GM18867 (cell line): ENCODE results near the gene MIA2.
"Not testable (repeated sequence)": the region's sequence is repeated elsewhere in the genome, so short reads cannot be mapped to it uniquely, and the experiment has no call there.

Experiments used
- ATAC-seq: cut with Tn5 transposase; IDR thresholded peaks from one replicate; pipeline ENCODE4 v1.9.1; 2021; ENCODE audit warnings: mild to moderate bottlenecking, moderate library complexity; ENCODE audit not compliant: unreplicated experiment

MIA2 gene

DNA sequence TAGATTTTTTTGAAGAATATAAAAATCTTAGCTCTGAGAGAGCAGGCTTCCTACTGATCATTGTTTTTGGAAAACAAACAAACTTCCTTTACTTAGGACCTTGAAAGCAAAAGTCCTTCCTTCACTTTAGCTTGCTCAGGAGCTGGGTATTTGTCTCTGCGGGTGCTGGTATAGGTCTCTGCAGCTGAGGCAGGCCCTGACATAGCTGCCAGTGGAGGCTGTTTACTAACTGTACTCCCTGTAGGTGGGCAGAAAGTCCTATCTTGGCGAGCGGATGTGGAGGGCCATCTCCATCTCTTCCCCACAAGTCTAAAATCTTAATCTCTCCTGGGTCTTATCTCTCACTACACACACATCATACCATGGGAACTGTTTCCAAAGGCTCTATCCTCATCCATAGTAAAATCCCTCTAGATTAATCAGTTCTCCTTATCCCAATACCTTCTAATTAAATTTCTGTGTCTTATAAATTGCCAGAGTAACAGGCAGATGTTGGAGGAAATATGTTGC is 4.1 kb upstream of the MIA2 start:
- ATAC-seq: no peak

DNA sequence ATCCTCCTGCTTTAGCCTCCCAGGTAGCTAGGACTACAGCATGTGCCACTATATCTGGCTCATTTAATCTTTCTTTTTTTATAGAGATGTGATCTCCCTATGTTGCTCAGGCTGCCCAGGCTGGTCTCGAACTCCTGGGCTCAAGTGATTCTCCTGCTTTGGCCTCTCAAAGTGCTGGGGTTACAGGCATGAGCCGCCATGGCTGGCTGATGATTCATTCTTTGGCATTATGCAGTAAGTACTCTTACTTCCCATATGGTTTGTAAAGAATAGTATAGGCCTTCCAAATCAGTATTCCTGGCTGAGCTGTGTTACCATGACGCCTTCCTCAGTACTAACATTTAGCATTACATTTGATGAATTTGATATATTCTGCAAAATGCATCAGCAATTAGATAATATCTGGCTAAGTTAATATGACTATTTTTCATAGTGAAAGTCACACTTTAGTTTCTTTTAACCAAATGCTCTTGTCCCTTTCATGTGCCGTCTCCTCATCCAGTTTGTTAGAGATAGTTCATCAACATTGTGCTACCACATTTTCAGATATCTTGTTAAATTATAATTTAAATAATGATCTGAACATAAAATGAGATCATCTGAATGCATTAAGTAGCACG is 3.2 kb upstream of the MIA2 start:
- peak; percentile 37 for ATAC-seq

DNA sequence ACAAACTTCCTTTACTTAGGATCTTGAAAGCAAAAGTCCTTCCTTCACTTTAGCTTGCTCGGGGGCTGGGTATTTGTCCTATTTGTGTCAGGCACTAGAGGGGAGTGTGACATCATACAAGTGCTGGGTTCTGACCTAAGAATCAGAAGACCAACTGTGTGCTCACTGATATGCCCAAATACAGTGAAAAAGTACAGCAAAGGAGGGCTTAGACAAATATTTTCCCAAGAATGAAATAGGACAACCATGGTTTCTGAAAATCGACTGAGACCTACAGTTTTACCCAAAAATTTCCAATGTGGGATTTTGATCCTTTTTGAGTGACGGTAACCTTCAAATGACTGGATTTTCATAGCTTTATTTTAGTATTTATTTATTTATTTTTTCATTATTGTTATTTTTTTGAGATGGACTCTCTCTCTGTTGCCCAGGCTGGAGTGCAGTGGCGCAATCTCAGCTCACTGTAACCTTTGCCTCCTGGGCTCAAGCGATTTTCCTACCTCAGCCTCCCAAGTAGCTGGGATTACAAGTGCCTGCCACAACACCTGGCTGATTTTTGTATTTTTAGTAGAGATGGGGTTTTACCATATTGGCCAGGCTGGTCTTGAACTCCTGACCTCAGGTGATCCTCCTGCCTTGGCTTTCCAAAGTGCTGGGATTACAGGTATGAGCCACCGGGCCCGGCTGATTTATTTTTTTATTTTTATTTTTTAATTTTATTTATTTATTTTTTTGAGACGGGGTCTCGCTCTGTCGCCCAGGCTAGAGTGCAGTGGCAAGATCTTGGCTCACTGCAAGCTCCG is 1.8 kb upstream of the MIA2 start:
- ATAC-seq: peak; percentile 68

DNA sequence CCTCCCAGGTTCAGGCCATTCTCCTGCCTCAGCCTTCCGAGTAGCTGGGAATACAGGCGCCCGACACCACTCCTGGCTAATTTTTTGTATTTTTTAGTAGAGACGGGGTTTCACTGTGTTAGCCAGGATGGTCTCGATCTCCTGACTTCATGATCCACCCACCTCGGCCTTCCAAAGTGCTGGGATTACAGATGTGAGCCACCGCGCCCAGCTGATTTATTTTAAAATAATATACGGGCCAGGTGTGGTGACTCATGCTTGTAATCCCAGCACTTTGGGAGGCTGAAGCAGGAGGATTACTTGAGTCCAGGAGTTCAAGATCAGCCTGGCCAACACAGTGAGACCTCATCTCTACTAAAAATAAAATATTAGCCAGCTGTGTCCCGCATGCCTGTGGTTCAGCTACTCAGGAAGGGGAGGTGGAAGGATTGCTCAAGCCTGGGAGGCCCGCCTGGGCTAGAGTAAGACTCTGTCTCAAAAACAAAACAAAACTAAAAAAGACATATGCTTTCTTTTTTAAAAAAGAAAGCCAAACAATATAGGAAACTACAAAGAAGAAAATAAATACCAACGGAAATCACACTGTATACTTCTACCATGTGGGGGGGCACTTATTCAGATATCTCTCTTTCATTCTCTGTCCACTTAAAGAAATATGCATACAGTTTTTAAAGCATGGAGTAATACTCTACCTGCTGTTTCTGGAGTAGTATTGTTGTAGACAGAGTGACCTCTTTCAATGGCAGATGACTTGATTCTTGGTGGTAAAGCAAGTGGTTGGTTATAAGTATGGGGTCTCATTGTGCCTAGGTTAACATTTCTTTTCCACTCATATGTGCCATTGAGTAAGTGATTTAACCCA is 930 bp upstream of the MIA2 start:
- ATAC-seq: no peak

DNA sequence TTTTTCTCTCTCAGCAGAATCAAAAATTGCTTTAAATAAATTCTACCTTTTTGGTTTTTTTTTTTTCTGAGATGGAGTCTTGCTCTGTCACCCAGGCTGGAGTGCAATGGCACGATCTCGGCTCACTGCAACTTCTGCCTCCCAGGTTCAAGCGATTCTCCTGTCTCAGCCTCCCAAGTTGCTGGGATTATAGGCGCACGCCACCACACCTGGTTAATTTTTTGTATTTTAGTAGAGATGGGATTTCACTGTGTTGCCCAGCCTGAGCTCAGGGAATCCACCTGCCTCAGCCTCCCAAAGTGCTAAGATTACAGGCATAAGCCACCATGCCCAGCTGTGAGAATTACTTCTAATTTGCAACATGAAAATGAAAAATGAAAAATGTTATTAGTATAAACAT is 1.3 kb downstream of the MIA2 start:
- ATAC-seq: not testable (repeated sequence)

DNA sequence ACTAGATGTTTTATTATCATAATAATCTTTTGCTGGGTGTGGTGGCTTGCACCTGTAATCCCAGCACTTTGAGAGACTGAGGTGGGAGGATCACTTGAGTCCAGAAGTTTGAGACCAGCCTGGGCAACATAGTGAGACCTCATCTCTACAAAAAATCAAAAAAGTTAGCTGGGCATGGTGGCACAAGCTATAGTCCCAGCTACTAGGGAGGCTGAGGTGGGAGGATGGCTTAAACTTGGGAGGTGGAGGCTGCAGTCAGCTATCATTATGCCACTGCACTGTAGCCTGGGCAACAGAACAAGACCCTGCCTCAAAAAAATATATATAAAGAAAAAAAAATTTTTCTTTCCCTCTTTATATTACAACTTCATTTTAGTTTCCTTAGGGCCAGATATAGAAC is 1.8 kb downstream of the MIA2 start:
- not testable (repeated sequence) for ATAC-seq

DNA sequence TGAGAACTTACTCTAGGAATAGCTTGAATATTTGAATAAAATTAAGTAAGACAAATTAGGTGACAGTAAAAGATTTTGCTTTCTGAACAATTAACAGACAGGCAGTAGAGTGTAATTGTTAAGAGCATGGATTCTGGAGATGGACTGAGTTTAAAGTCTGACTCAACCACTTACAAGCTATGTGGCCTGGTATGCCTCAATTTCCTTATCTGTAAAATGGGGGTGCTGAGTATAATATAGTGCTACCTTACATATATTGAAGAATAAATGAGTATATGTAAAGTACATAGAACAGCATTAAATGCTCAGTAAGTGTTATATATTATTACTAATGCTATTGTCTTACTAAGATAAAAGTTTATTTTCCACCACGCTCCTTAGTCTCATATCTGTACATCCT is 7.1 kb downstream of the MIA2 start:
- no peak for ATAC-seq

DNA sequence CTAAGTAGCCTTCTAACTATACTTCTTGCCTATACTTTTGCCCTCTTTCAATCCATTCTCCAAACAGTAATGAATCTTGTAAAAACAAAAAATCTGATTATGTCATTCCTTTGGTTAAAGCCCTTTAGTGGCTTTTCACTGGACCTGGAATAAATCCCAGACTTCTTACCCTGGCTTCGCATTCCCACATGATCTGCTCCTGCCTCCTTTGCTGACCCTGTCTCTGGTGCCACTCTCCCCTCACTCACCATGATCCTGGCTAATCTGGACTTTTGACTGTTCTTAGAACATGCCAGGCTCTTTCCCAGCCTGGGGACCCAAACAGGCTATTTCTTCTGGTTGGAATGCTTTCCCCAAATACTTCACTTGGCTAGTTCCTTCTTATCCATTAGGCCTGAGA is 7.9 kb downstream of the MIA2 start:
- no peak for ATAC-seq

DNA sequence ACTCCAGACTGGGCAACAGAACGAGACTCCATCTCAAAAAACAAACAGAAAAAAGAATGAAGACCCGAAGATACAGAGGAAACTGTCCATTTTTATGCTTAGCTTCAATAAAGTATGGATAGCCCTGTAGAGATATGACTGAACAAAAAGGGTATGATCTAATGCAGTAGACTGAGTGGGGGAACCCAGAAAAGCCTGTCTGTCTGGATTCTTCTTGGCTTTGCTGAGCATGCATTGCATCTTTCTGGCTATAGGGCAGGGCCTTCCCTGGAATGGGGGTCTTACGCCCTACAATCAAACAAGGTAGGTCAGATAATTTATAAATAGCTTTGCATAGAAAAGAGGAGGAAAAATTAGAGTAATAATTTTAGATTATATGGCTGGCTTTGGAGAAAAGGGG is 10.1 kb downstream of the MIA2 start:
- no peak for ATAC-seq

DNA sequence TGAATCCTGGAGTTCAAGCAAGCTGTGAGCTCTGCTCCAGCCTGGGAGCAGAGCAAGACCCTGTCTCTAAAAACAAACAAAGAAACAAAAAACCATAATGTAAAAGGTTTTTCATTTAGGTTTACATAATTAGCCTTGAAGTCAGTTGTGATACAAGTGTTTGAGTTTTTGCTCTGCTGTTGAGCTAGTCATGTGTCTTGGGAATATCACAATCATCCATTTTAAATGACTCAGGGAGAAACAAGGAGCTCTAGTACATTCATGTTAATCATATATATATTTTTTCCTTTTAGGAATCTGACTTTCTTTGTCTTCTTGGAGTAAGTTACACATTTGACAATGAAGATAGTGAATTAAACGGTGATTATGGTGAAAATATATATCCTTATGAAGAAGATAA is 12.9 kb downstream of the MIA2 start:
- no peak for ATAC-seq

DNA sequence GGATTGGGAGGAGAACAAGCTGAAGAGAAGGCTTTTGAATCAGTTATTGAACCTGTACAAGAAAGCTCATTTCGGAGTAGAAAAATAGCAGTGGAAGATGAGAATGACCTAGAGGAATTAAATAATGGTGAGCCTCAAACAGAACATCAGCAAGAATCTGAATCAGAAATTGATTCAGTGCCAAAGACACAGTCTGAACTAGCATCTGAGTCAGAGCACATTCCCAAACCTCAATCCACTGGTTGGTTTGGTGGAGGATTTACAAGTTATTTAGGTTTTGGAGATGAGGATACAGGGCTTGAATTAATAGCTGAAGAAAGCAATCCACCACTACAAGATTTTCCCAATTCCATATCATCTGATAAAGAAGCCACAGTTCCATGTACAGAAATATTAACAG is 13.5 kb downstream of the MIA2 start:
- no peak for ATAC-seq

DNA sequence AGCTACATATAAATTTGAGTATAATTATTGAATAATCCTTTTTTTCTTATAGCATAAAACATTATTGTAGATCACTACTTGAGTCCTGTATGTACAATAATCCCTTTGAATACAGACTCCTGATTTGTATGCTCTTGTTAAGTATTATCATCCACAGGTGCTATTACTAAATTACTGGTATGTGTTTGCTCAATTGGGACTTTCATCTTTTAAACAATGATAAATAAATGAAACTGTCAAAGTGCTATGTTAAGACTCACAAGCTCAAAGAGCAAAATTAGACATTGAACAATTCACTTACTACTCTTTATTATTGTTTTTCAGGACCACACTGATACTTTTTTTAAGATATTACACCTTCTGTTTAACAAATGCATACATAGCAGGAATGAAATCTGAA is 17.8 kb downstream of the MIA2 start:
- ATAC-seq: no peak

DNA sequence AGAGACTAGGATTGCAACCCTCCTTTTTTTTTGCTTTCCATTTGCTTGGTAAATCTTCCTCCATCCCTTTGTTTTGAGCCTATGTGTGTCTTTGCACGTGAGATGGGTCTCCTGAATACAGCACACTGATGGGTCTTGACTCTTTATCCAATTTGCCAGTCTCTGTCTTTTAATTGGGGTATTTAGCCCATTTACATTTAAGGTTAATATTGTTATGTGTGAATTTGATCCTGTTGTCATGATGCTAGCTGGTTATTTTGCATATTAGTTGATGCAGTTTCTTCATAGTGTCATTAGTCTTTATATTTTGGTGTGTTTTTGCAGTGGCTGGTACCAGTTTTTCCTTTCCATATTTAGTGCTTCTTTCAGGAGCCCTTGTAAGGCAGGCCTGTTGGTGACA is 23.7 kb downstream of the MIA2 start:
- not testable (repeated sequence) for ATAC-seq

DNA sequence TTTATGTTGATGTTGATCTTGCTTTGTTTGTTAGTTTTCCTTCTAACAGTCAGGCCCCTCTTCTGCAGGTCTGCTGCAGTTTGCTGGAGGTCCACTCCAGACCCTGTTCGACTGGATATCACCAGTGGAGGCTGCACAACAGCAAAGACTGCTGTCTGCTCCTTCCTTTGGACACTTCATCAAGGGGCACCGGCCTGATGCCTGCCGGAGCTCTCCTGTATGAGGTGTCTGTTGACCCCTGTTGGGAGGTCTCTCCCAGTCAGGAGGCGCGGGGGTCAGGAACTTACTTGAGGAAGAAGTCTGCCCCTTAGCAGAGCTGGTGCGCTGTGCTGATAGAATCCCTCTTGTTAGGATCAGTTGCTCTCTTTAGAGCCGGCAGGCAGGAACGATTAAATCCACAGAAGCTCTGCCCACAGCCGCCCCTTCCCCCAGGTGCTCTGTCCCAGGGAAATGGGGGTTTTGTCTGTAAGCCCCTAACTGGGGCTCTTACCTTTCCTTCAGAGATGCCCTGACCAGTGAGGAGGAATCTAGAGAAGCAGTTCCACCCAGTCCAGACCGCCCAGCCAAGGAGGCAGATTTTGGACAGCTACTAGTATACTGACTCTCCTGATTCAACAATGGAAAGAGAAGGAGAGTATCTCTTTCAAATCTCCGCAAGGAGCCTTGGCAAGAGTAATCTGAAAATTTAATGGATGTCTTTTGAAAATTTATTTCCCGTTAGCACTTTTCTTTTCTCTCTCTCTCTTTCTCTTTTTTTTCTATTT is 25.2 kb downstream of the MIA2 start:
- no peak for ATAC-seq

DNA sequence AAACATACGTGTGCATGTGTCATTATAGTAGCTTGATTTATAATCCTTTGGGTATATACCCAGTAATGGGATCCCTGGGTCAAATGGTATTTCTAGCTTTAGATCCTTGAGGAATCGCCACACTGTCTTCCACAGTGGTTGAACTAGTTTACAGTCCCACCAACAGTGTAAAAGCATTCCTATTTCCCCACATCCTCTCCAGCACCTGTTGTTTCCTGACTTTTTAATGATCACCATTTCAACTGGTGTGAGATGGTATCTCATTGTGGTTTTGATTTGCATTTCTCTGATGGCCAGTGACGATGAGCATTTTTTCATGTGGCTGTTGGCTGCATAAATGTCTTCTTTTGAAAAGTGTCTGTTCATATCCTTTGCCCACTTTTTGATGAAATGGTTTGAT is 26.4 kb downstream of the MIA2 start:
- not testable (repeated sequence) for ATAC-seq

DNA sequence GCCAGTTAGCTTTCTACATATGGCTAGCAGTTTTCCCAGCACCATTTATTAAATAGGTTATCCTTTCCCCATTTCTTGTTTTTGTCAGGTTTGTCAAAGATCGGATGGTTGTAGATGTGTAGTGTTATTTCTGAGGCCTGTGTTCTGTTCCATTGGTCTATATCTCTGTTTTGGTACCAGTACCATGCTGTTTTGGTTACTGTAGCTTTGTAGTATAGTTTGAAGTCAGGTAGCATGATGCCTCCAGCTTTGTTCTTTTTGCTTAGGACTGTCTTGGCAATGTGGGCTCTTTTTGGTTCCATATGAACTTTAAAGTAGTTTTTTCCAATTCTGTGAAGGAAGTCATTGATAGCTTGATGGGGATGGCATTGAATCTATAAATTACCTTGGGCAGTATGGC is 28.5 kb downstream of the MIA2 start:
- ATAC-seq: not testable (repeated sequence)

DNA sequence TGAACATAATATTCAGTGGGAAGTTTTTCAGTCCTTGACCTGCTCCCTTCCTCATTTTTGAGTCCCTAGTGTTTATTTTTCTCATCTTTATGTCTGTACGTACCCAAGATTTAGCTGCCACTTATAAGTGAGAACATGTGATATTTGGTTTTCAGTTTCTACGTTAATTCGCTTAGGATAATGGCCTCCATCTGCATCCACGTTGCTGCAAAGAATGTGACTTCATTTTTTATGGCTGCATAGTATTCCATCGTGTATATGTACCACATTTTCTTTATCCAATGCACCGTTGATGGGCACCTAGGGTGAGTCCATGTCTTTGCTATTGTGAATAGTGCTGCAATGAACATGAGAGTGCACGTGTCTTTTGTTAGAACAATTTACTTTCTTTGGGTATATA is 30.3 kb downstream of the MIA2 start:
- ATAC-seq: no peak

DNA sequence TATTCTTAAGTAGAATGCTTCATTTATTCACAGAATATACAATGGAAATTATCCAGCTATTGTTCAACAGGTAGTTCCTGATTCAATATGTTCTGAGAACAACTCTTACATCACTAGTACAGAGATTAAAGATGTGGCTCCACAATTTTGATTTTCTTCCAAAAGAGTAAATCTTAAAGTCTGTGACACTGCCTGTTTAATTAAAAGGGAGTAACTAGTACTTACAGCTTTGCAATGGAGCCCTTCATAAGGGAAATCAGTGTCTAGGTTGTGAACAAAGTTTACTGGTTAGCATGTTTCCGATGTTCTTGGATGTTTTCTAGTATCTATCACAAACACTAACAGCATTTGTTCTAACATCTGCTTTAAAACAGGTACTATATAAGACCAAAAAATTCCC is 30.8 kb downstream of the MIA2 start:
- no peak for ATAC-seq

DNA sequence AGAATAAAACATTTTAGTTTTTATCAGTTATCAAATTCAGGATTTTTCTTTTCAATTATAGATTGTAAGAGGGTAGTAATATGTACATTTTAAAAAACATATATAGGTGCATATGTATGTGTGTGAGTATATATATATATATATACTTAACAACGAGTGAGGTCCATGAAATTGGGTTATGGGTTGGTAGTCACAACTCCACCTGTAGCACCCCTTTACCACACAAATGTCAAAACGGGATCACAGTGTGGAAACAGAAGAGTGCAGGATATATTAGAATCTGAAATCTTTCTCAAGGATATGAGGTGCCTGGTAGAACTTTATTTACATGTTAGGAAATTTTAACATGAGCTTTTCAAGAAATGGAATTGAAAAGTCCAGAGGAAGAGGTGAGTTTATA is 31.3 kb downstream of the MIA2 start:
- ATAC-seq: no peak

DNA sequence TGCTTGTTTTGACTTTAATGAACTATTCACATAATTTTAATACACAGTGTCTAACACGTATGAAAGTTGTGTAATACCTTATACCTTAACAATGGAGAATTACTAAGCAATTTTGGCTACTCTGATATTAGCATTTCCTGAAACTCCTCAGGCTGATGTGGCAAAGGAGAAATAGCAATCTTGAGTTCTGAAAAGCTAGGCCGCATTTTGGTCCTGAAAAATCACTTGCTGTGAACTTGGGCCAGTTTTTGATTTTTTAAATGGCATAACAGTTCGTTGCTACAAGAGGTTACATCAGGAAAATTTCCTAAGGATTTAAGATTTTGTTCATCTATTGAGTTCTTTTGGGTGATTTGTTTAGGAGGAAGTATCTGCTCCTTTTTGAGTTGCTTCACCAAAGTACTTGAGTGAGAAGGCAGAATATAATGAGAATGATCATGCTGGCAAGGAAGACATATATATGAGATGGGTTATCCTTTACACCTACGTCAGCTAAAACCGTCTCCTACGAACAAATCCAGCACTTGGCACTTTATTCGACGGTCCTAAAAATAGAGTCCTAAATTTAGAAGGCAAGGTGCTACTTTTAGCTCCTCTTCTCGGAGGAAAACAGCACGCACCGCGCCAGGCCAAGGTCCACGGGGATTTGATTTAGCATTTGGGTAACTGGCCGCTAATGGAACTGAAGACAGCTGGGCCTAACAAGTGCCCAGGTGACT is 32.2 kb downstream of the MIA2 start:
- ATAC-seq: peak; percentile 1
